ENCODE measurements around the gene CLSTN1. TPM values are rescaled to one million over a fixed set of nuclear protein-coding genes. Genes with fewer than 3 reads are reported as not detected.
"Not testable (repeated sequence)": the region's sequence is repeated elsewhere in the genome, so short reads cannot be mapped to it uniquely, and the experiment has no call there.

The CLSTN1 gene
- total RNA-seq, 1 donor from 2014 or later, result 130 TPM

DNA sequence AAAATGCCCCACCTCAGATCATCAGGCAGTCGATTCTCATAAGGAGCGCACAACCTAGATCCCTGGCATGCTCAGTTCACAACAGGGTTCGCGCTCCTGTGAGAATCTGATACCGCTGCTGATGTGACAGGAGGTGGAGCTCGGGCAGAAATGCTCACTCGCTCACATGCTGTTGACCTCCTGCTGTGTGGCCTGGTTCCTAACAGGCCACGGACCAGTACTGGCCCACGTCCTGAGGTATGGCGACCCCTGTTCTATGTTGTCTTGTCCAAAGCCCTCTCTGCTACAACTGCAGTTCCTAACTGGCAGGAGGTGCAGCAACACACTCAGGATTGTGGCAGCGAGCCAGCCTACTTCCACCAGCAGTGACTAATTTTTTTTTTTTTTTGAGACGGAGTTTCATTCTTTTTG is 70.6 kb downstream of the CLSTN1 start:
- no peak overlapping the region for H3K4me3 Mint-ChIP-seq (ENCODE audit: low read depth)
- H3K27ac Mint-ChIP-seq, result peak overlapping the region; percentile 80
- H3K9me3 Mint-ChIP-seq (ENCODE audit: low read depth), result no peaks in the 10 kb centered on the region
- no peaks in the 10 kb centered on the region for H3K27me3 Mint-ChIP-seq
- DNase-seq (ENCODE audit: low spot score, unreplicated experiment), result no peak
- TF ChIP-seq, protein P1, sequence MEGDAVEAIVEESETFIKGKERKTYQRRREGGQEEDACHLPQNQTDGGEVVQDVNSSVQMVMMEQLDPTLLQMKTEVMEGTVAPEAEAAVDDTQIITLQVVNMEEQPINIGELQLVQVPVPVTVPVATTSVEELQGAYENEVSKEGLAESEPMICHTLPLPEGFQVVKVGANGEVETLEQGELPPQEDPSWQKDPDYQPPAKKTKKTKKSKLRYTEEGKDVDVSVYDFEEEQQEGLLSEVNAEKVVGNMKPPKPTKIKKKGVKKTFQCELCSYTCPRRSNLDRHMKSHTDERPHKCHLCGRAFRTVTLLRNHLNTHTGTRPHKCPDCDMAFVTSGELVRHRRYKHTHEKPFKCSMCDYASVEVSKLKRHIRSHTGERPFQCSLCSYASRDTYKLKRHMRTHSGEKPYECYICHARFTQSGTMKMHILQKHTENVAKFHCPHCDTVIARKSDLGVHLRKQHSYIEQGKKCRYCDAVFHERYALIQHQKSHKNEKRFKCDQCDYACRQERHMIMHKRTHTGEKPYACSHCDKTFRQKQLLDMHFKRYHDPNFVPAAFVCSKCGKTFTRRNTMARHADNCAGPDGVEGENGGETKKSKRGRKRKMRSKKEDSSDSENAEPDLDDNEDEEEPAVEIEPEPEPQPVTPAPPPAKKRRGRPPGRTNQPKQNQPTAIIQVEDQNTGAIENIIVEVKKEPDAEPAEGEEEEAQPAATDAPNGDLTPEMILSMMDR (IDR thresholded peaks at IDR 0.05; ENCODE audit: unreplicated experiment), result no peak
- peaks cover 24% of the 10 kb centered on the region for H3K36me3 Mint-ChIP-seq (ENCODE audit: insufficient read depth)
- peaks cover 18% of the 10 kb centered on the region for H3K4me1 Mint-ChIP-seq (ENCODE audit: low read depth)

DNA sequence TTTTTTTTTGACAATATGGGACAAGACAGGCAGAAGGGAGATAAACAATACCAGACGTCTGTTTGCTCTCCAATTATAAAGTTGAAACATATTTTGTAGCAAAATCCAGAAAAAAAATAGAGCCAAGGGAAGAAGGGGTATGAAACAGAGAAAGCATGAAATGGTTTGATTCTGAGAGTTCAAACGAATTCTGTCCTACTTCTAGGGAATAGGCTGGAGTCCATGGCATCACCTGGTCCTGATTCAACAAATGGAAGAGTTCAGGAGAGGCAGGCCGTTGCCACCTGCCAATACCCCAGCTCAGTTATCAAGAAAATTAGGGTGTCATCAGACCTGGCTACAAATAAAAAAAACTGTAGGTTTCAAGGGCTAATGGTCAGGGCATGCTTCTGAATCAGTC is 71.8 kb downstream of the CLSTN1 start:
- TF ChIP-seq, protein P1 (IDR thresholded peaks at IDR 0.05; ENCODE audit: unreplicated experiment), result no peak
- DNase-seq (ENCODE audit: low spot score, unreplicated experiment), result no peak
- Mint-ChIP-seq H3K4me3 (ENCODE audit: low read depth) (no peak overlapping the region), H3K27me3 (no peaks in the 10 kb centered on the region), H3K27ac (no peak overlapping the region), H3K4me1 (ENCODE audit: low read depth) (peaks cover 18% of the 10 kb centered on the region), H3K9me3 (ENCODE audit: low read depth) (no peaks in the 10 kb centered on the region), H3K36me3 (ENCODE audit: insufficient read depth) (peaks cover 26% of the 10 kb centered on the region)

DNA sequence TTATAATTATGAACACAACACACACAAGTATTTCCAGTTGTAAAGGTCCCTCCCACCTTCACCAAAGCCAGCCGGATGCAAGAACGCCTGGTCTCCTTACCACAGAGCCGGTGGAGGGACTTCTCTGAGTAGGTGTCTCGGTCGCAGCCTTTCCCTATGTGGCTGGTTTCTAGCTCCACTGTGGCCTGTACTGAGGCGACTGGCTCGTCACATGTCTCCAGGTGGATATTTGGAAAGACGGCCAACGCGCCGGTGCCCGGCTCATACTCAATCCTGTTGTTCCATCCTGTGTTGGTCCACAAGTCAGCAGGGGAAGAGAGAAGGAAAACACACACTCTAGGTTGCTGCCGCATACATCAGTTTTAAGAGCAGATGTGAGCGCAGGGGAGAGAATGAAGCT is 74.4 kb downstream of the CLSTN1 start:
- no peak overlapping the region for H3K27ac Mint-ChIP-seq
- no peak overlapping the region for H3K4me3 Mint-ChIP-seq (ENCODE audit: low read depth)
- TF ChIP-seq, protein P1 (IDR thresholded peaks at IDR 0.05; ENCODE audit: unreplicated experiment), result no peak
- no peaks in the 10 kb centered on the region for H3K4me1 Mint-ChIP-seq (ENCODE audit: low read depth)
- H3K27me3 Mint-ChIP-seq, result no peaks in the 10 kb centered on the region
- H3K36me3 Mint-ChIP-seq (ENCODE audit: insufficient read depth), result peaks cover 23% of the 10 kb centered on the region
- DNase-seq (ENCODE audit: low spot score, unreplicated experiment), result no peak
- H3K9me3 Mint-ChIP-seq (ENCODE audit: low read depth), result no peaks in the 10 kb centered on the region

DNA sequence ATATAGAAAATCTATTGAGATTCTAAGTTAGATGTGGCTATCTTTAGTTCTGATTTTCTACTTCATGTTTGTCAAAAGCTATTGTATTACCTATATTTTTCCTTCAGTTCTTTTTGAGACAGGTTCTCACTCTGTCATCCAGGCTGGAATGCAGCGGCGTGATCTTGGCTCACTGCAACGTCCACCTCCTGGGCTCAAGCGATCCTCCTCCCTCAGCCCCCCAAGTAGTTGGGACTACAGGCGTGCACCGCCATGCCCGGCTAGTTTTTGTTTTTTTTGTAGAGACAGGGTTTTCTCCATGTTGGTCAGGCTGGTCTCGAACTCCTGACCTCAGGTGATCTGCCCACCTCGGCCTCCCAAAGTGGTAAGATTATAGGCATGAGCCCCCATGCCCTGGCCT is 75.4 kb downstream of the CLSTN1 start:
- H3K27me3 Mint-ChIP-seq; H3K4me1 Mint-ChIP-seq (ENCODE audit: low read depth); H3K9me3 Mint-ChIP-seq (ENCODE audit: low read depth); H3K27ac Mint-ChIP-seq; H3K4me3 Mint-ChIP-seq (ENCODE audit: low read depth); DNase-seq (ENCODE audit: low spot score, unreplicated experiment): not testable (repeated sequence)
- H3K36me3 Mint-ChIP-seq (ENCODE audit: insufficient read depth), result peaks cover 26% of the 10 kb centered on the region

DNA sequence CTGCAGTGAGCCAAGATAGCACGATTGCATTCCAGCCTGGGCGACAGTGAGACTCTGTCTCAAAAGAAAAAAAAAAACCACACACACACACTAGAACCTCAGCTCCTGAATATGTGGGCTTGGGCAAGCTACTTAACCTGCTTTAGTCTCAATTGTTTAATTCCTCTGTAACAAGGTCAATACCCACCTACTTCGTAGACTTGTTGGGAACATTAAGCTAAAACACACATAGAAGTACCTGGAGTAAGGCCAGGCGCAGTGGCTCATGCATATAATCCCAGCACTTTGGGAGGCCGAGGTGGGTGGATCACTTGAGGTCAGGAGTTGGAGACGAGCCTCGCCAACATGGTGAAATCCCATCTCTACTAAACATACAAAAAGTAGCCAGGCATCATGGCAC is 77.1 kb downstream of the CLSTN1 start:
- Mint-ChIP-seq H3K27me3 (no peaks in the 10 kb centered on the region), H3K4me3 (ENCODE audit: low read depth) (no peak overlapping the region), H3K4me1 (ENCODE audit: low read depth) (no peaks in the 10 kb centered on the region), H3K9me3 (ENCODE audit: low read depth) (no peaks in the 10 kb centered on the region), H3K27ac (no peak overlapping the region), H3K36me3 (ENCODE audit: insufficient read depth) (peaks cover 29% of the 10 kb centered on the region)
- TF ChIP-seq, protein P1 (IDR thresholded peaks at IDR 0.05; ENCODE audit: unreplicated experiment), result no peak
- no peak for DNase-seq (ENCODE audit: low spot score, unreplicated experiment)

DNA sequence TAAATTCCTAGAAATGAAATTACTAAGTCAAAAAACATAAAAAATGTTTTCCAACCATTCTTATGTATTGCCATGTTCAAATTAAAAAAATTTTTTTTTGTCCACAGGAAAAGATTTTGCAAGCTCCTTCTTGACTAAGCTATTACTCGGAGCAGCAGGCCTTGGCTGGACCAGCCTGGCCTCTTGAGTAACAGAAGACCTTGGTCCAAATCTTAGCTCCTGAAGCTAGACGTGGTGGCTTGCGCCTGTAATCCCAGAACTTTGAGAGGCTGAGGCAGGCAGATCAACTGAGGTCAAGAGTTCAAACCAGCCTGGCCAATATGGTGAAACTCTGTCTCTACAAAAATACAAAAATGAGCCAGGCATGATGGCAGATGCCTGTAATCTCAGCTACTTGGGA is 77.6 kb downstream of the CLSTN1 start:
- DNase-seq (ENCODE audit: low spot score, unreplicated experiment), result no peak
- H3K27ac Mint-ChIP-seq, result no peak overlapping the region
- H3K36me3 Mint-ChIP-seq (ENCODE audit: insufficient read depth), result peaks cover 26% of the 10 kb centered on the region
- H3K4me3 Mint-ChIP-seq (ENCODE audit: low read depth), result no peak overlapping the region
- no peaks in the 10 kb centered on the region for H3K27me3 Mint-ChIP-seq
- TF ChIP-seq, protein P1 (IDR thresholded peaks at IDR 0.05; ENCODE audit: unreplicated experiment), result no peak
- no peaks in the 10 kb centered on the region for H3K4me1 Mint-ChIP-seq (ENCODE audit: low read depth)
- no peaks in the 10 kb centered on the region for H3K9me3 Mint-ChIP-seq (ENCODE audit: low read depth)
